Osteocyte (in vitro differentiated cells): ENCODE data around the gene KRT13. TPM values are rescaled to one million over a fixed set of nuclear protein-coding genes. Genes with fewer than 3 reads are reported as not detected.

Source experiments
- DNase-seq: peaks from one replicate; pipeline ENCODE4 v3.0.0; 2021; ENCODE audit warnings: mixed read lengths; ENCODE audit not compliant: unreplicated experiment; ENCODE audit errors: extremely low spot score
- H3K27ac Mint-ChIP-seq: one replicate; pipeline ENCODE4 v1.8.0; 2021; ENCODE audit warnings: mild to moderate bottlenecking, mixed read lengths; ENCODE audit not compliant: unreplicated experiment
- H3K27me3 Mint-ChIP-seq: one replicate; pipeline ENCODE4 v1.8.0; 2021; ENCODE audit warnings: mixed read lengths; ENCODE audit not compliant: unreplicated experiment
- H3K36me3 Mint-ChIP-seq: one replicate; pipeline ENCODE4 v1.8.0; 2021; ENCODE audit warnings: mixed read lengths; ENCODE audit not compliant: unreplicated experiment
- H3K4me1 Mint-ChIP-seq: one replicate; pipeline ENCODE4 v1.8.0; 2021; ENCODE audit warnings: mixed read lengths; ENCODE audit not compliant: unreplicated experiment
- H3K4me3 Mint-ChIP-seq: one replicate; pipeline ENCODE4 v1.8.0; 2021; ENCODE audit warnings: mild to moderate bottlenecking, moderate library complexity, mixed read lengths; ENCODE audit not compliant: unreplicated experiment
- H3K9me3 Mint-ChIP-seq: one replicate; pipeline ENCODE4 v1.8.0; 2021; ENCODE audit warnings: mixed read lengths; ENCODE audit not compliant: unreplicated experiment
- CTCF ChIP-seq: fragments of 200-600 bp; sonication (generic); IDR thresholded peaks from 2 replicates; pipeline ENCODE4 v1.5.0; 2021; ENCODE audit warnings: antibody characterized with exemption, mild to moderate bottlenecking, moderate library complexity
- total RNA-seq: library from RNA; stranded (reverse); gene quantifications from 2 replicates; pipeline ENCODE4 v1.2.1, GENCODE V29; 2021

The KRT13 gene
- total RNA-seq, 1 donor from 2014 or later, result not detected

GRCh38 chr17:41486316-41486715, 19.1 kb downstream of the KRT13 start:
- H3K36me3 Mint-ChIP-seq, result no peaks in the 10 kb centered on the region
- no peaks in the 10 kb centered on the region for H3K27me3 Mint-ChIP-seq
- DNase-seq, result no peak
- H3K27ac Mint-ChIP-seq, result no peak overlapping the region
- H3K4me3 Mint-ChIP-seq, result no peak overlapping the region
- H3K4me1 Mint-ChIP-seq, result no peaks in the 10 kb centered on the region
- no peaks in the 10 kb centered on the region for H3K9me3 Mint-ChIP-seq
- TF ChIP-seq CTCF, result no peak

GRCh38 chr17:41484920-41485904, 20.2 kb downstream of the KRT13 start:
- no peak for DNase-seq
- H3K27ac Mint-ChIP-seq, result no peak overlapping the region
- no peaks in the 10 kb centered on the region for H3K9me3 Mint-ChIP-seq
- H3K27me3 Mint-ChIP-seq, result no peaks in the 10 kb centered on the region
- no peak for TF ChIP-seq CTCF
- H3K4me3 Mint-ChIP-seq, result no peak overlapping the region
- H3K36me3 Mint-ChIP-seq, result no peaks in the 10 kb centered on the region
- no peaks in the 10 kb centered on the region for H3K4me1 Mint-ChIP-seq

- no peak overlapping the region for H3K27ac Mint-ChIP-seq
- TF ChIP-seq CTCF, result no peak
- no peaks in the 10 kb centered on the region for H3K9me3 Mint-ChIP-seq
- no peaks in the 10 kb centered on the region for H3K4me1 Mint-ChIP-seq
- DNase-seq, result no peak
- H3K4me3 Mint-ChIP-seq, result no peak overlapping the region
- H3K36me3 Mint-ChIP-seq, result no peaks in the 10 kb centered on the region
- no peaks in the 10 kb centered on the region for H3K27me3 Mint-ChIP-seq
These were observed 21.2 kb downstream of the KRT13 start for GRCh38 chr17:41483991-41484826.

- TF ChIP-seq CTCF, result no peak
These were observed 21.9 kb downstream of the KRT13 start for GRCh38 chr17:41483531-41483930.

GRCh38 chr17:41481036-41481435, 24.4 kb downstream of the KRT13 start, which contains the start of gene KRT35:
Gene KRT35 (minus strand): TSS chr17:41481151. CDS start chr17:41481097, 54 bp downstream.
- H3K27ac Mint-ChIP-seq, result no peak within 1 kb of the TSS
- H3K27me3 Mint-ChIP-seq, result no peaks in the 10 kb centered on the region
- no peaks in the 10 kb centered on the region for H3K4me1 Mint-ChIP-seq
- DNase-seq, result no peak
- TF ChIP-seq CTCF, result no peak
- no peaks in the 10 kb centered on the region for H3K36me3 Mint-ChIP-seq
- no peak within 1 kb of the TSS for H3K4me3 Mint-ChIP-seq
- H3K9me3 Mint-ChIP-seq, result no peaks in the 10 kb centered on the region

More at GRCh38 chr17:41483531-41483930, 21.9 kb downstream of the KRT13 start:
- Mint-ChIP-seq H3K27me3 (no peaks in the 10 kb centered on the region), H3K4me3 (no peak overlapping the region), H3K4me1 (no peaks in the 10 kb centered on the region), H3K27ac (no peak overlapping the region), H3K36me3 (no peaks in the 10 kb centered on the region), H3K9me3 (no peaks in the 10 kb centered on the region)
- no peak for DNase-seq
